DOHH2 (cell line): ENCODE data around the gene BBX.

Source experiments
- H3F3A ChIP-seq: fragments of 200-600 bp; sonication (generic), shearing (Covaris generic); 2 replicates; pipeline ENCODE4 v1.6.0; 2016; ENCODE audit warnings: antibody characterized with exemption, mild to moderate bottlenecking; ENCODE audit not compliant: control insufficient read depth, insufficient read depth
- H3K27ac ChIP-seq: fragments of 200-600 bp; sonication (generic); 2 replicates; pipeline ENCODE4 v1.5.1; 2014; ENCODE audit warnings: low read depth, mild to moderate bottlenecking, low read length, moderate library complexity
- H3K27me3 ChIP-seq: fragments of 200-600 bp; sonication (generic); 2 replicates; pipeline ENCODE4 v1.6.1; 2014; ENCODE audit warnings: mild to moderate bottlenecking, low read length, mixed read lengths; ENCODE audit not compliant: control insufficient read depth
- H3K36me3 ChIP-seq: fragments of 200-600 bp; sonication (generic); 2 replicates; pipeline ENCODE4 v1.6.1; 2014; ENCODE audit warnings: mild to moderate bottlenecking, low read length, moderate library complexity, mixed read lengths; ENCODE audit not compliant: control insufficient read depth
- H3K4me1 ChIP-seq: fragments of 200-600 bp; sonication (generic); 2 replicates; pipeline ENCODE4 v1.6.1; 2014; ENCODE audit warnings: mild to moderate bottlenecking, low read length, mixed read lengths; ENCODE audit not compliant: control insufficient read depth
- H3K4me2 ChIP-seq: fragments of 200-600 bp; sonication (generic); 2 replicates; pipeline ENCODE4 v1.6.0; 2014; ENCODE audit warnings: mild to moderate bottlenecking, low read length, moderate library complexity
- H3K4me3 ChIP-seq: fragments of 200-600 bp; sonication (generic); 2 replicates; pipeline ENCODE4 v1.5.1; 2014; ENCODE audit warnings: mild to moderate bottlenecking, low read length, mixed read lengths
- H3K79me2 ChIP-seq: fragments of 200-600 bp; sonication (generic); 2 replicates; pipeline ENCODE4 v1.6.1; 2014; ENCODE audit warnings: mild to moderate bottlenecking, low read length, mixed read lengths; ENCODE audit not compliant: control insufficient read depth
- H3K9me2 ChIP-seq: fragments of 200-600 bp; sonication (generic); replicated peaks from 2 replicates; pipeline ENCODE4 v1.6.1; 2014; ENCODE audit warnings: mild to moderate bottlenecking, low read length, mixed read lengths; ENCODE audit not compliant: control insufficient read depth
- H3K9me3 ChIP-seq: fragments of 200-600 bp; sonication (generic); 2 replicates; pipeline ENCODE4 v1.6.1; 2014; ENCODE audit warnings: antibody characterized with exemption, low read length, mixed read lengths; ENCODE audit not compliant: control insufficient read depth, insufficient read depth
- H4K20me1 ChIP-seq: fragments of 200-600 bp; sonication (generic); 2 replicates; pipeline ENCODE4 v1.6.0; 2014; ENCODE audit warnings: low read depth, mild to moderate bottlenecking, antibody characterized with exemption, low read length, moderate library complexity; ENCODE audit not compliant: control insufficient read depth, insufficient read depth
- EZH2phosphoT487 ChIP-seq: fragments of 200-600 bp; sonication (generic); IDR thresholded peaks from 2 replicates; pipeline ENCODE4 v1.6.1; 2017; ENCODE audit warnings: borderline replicate concordance, mild to moderate bottlenecking, antibody characterized with exemption, low read length, moderate library complexity, mixed read lengths
- TF ChIP-seq, protein P1 (sequence below): fragments of 200-600 bp; sonication (generic); IDR thresholded peaks from one replicate; pipeline ENCODE4 v1.5.1; 2014; ENCODE audit warnings: antibody characterized with exemption, mild to moderate bottlenecking, low read depth, low read length; ENCODE audit not compliant: poor library complexity, severe bottlenecking

The BBX gene

DNA sequence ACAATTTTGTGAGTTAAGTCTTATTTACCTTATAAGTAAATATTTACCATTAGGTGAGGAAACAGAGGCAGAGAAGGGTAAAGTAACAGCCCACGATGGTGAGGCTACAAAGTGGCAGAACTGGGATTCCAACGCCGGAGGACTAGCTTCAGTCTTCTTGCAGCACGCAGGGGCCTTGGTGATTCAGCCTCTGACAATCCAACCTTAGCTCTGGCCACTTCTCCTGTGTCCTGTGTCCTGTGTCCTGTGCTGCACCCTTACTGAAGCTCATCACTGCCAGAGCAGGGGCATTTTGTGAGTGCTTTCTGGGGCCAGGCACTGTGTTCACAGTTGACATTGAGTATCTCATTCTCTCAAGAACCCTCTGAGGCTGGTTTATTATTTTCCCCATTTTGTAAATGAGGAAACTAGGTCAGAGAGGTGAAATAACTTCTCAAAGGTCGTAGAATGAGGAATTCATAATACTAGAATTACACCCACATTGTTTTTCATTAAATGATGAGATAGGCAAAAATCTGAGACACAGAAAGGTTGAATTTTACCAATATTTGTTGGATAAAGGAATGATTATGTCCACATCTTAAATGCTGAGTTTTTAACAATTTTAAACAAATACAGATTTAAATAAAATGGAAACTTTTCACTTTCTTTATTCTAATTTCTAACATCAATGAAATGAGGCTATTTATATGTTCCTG, 215.9 kb downstream of the BBX start:
- TF ChIP-seq, protein P1, sequence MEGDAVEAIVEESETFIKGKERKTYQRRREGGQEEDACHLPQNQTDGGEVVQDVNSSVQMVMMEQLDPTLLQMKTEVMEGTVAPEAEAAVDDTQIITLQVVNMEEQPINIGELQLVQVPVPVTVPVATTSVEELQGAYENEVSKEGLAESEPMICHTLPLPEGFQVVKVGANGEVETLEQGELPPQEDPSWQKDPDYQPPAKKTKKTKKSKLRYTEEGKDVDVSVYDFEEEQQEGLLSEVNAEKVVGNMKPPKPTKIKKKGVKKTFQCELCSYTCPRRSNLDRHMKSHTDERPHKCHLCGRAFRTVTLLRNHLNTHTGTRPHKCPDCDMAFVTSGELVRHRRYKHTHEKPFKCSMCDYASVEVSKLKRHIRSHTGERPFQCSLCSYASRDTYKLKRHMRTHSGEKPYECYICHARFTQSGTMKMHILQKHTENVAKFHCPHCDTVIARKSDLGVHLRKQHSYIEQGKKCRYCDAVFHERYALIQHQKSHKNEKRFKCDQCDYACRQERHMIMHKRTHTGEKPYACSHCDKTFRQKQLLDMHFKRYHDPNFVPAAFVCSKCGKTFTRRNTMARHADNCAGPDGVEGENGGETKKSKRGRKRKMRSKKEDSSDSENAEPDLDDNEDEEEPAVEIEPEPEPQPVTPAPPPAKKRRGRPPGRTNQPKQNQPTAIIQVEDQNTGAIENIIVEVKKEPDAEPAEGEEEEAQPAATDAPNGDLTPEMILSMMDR = no peak
- TF ChIP-seq EZH2phosphoT487 = no peak
- no peaks in the 10 kb centered on the region for H3F3A ChIP-seq
- H3K79me2 ChIP-seq = no peaks in the 10 kb centered on the region
- no peaks in the 10 kb centered on the region for H3K9me2 ChIP-seq
- no peaks in the 10 kb centered on the region for H3K9me3 ChIP-seq
- no peaks in the 10 kb centered on the region for H3K27me3 ChIP-seq
- peaks cover 11% of the 10 kb centered on the region for H3K4me1 ChIP-seq
- H3K4me2 ChIP-seq = no peak overlapping the region
- H3K27ac ChIP-seq = no peak overlapping the region
- no peak overlapping the region for H3K4me3 ChIP-seq
- peaks cover 8% of the 10 kb centered on the region; the same call in 1 of the 2 replicates for H3K36me3 ChIP-seq
- H4K20me1 ChIP-seq = no peaks in the 10 kb centered on the region

DNA sequence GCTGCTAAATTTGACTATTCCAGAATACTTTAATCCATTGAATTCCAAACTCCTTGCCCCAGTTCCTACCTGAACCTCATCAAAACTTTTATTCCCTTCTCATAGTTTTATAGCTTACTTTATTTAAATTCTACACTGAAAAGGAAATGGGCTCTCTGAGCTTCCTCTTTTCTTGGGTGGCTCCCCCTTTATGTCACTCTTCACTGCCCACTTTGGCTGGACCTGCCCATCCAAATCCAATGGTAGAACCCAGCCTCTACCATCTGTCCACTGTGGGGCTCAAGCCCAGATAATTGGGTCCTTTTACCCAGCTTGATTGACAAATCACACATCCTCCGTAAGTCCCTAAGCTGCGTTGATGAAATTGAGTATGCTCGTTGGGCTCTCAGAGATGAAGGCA, 216.5 kb downstream of the BBX start:
- TF ChIP-seq EZH2phosphoT487 = no peak
- TF ChIP-seq, protein P1 = no peak
- H3K79me2 ChIP-seq = no peaks in the 10 kb centered on the region
- no peak overlapping the region for H3K27ac ChIP-seq
- H3K9me3 ChIP-seq = no peaks in the 10 kb centered on the region
- peaks cover 7% of the 10 kb centered on the region; the same call in 1 of the 2 replicates for H3K36me3 ChIP-seq
- H3K9me2 ChIP-seq = no peaks in the 10 kb centered on the region
- H3K4me2 ChIP-seq = no peak overlapping the region
- peaks cover 11% of the 10 kb centered on the region for H3K4me1 ChIP-seq
- no peaks in the 10 kb centered on the region for H3F3A ChIP-seq
- H3K27me3 ChIP-seq = no peaks in the 10 kb centered on the region
- no peaks in the 10 kb centered on the region for H4K20me1 ChIP-seq
- H3K4me3 ChIP-seq = no peak overlapping the region

DNA sequence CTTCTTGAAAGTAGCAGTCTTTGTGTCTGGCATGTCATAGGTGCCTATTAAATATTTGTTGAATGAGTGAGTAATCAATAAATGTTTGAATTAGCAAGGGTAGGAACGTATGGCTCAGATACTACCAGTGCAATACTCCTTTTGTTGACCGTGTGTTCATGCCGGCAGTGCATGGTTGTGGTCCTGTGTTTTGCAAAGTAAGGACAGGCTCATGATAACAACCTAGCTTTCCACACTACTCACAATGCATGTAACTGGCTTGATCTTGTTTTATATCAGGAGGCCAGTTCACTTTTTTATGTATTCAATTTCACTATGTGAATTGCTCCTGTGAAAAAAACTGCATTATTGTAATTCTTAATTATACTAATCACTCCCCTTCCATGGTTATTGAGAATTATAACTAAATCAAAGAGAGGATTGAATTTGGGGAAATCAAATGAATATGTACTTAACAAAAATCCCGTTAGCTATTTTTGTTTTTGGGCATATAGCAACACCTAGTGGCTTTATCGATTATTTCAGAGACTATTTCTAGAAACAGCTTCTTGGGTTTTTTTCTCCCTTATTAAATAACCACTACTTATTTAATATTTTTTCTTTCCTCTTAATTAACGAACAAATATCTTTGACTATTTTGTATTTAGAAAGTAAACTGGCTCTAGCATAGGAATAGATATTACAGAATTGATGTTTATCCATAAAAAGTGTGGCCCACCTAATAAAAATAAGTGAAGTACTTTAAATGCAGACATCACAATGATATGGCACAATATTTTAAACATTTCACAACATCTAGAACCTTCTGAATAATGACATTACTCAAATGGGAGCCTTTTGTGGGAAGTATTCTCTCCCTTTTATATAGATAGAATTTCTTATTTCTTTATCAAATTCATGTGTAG, 218.5 kb downstream of the BBX start:
- Histone ChIP-seq H3K36me3 (peaks cover 6% of the 10 kb centered on the region; the same call in 1 of the 2 replicates), H3K9me3 (no peaks in the 10 kb centered on the region), H3K79me2 (no peaks in the 10 kb centered on the region), H3K4me1 (peaks cover 11% of the 10 kb centered on the region), H3K27me3 (no peaks in the 10 kb centered on the region), H3K27ac (no peak overlapping the region), H3K4me2 (no peak overlapping the region), H3K4me3 (no peak overlapping the region), H3F3A (no peaks in the 10 kb centered on the region), H3K9me2 (no peaks in the 10 kb centered on the region), H4K20me1 (no peaks in the 10 kb centered on the region)
- TF ChIP-seq, protein P1 = peak; percentile 29
- no peak for TF ChIP-seq EZH2phosphoT487
